ENCODE results near the gene WDR11. TPM values are rescaled to one million over a fixed set of nuclear protein-coding genes. Genes with fewer than 3 reads are reported as not detected.
A peak's percentile ranks its signal among the peaks of the same experiment; 100 is the strongest.
"Not testable (repeated sequence)": the region's sequence is repeated elsewhere in the genome, so short reads cannot be mapped to it uniquely, and the experiment has no call there.

WDR11 gene
- total and polyA plus RNA-seq, 9 donors: 22.0 to 31.5 (median 28.4) TPM

- Histone ChIP-seq H3K27me3 (ENCODE audit: control insufficient read depth, insufficient read depth, low read length) (no peaks in the 10 kb centered on the region), H3K4me1 (ENCODE audit: control insufficient read depth, insufficient read depth, low read length) (no peaks in the 10 kb centered on the region), H3K4me3 (ENCODE audit: low read length) (no peak overlapping the region), H3K36me3 (ENCODE audit: control insufficient read depth, insufficient read depth, low read length) (no peaks in the 10 kb centered on the region), H3K9me3 (replicated peaks; ENCODE audit: control insufficient read depth, low read depth, low read length) (peaks cover 15% of the 10 kb centered on the region), H3K27ac (ENCODE audit: low read length) (no peak overlapping the region)
- 79% methylated on average over 7 of the region's 9 CpGs for WGBS (ENCODE audit: insufficient coverage)
- no peak for DNase-seq
These were observed 66.5 kb downstream of the WDR11 start for GRCh38 chr10:120917521-120918250.

GRCh38 chr10:120923886-120924285 is 72.7 kb downstream of the WDR11 start:
- H3K4me1 ChIP-seq (ENCODE audit: control insufficient read depth, insufficient read depth, low read length); H3K4me3 ChIP-seq (ENCODE audit: low read length); DNase-seq; H3K27me3 ChIP-seq (ENCODE audit: control insufficient read depth, insufficient read depth, low read length); H3K36me3 ChIP-seq (ENCODE audit: control insufficient read depth, insufficient read depth, low read length); H3K27ac ChIP-seq (ENCODE audit: low read length); H3K9me3 ChIP-seq (replicated peaks; ENCODE audit: control insufficient read depth, low read depth, low read length): not testable (repeated sequence)
- WGBS (ENCODE audit: insufficient coverage): 88% methylated on average over 12 of the region's 29 CpGs

- Histone ChIP-seq H3K36me3 (ENCODE audit: control insufficient read depth, insufficient read depth, low read length) (no peaks in the 10 kb centered on the region), H3K4me1 (ENCODE audit: control insufficient read depth, insufficient read depth, low read length) (no peaks in the 10 kb centered on the region), H3K9me3 (replicated peaks; ENCODE audit: control insufficient read depth, low read depth, low read length) (no peaks in the 10 kb centered on the region), H3K27me3 (ENCODE audit: control insufficient read depth, insufficient read depth, low read length) (no peaks in the 10 kb centered on the region), H3K4me3 (ENCODE audit: low read length) (no peak overlapping the region), H3K27ac (ENCODE audit: low read length) (no peak overlapping the region)
- 61% methylated on average over 6 of the region's 6 CpGs for WGBS (ENCODE audit: insufficient coverage)
- DNase-seq: no peak
These were observed 75.4 kb downstream of the WDR11 start for GRCh38 chr10:120926611-120927010.

- Histone ChIP-seq H3K36me3 (ENCODE audit: control insufficient read depth, insufficient read depth, low read length) (no peaks in the 10 kb centered on the region), H3K9me3 (replicated peaks; ENCODE audit: control insufficient read depth, low read depth, low read length) (no peaks in the 10 kb centered on the region), H3K27ac (ENCODE audit: low read length) (no peak overlapping the region), H3K4me1 (ENCODE audit: control insufficient read depth, insufficient read depth, low read length) (no peaks in the 10 kb centered on the region), H3K4me3 (ENCODE audit: low read length) (no peak overlapping the region), H3K27me3 (ENCODE audit: control insufficient read depth, insufficient read depth, low read length) (no peaks in the 10 kb centered on the region)
- WGBS (ENCODE audit: insufficient coverage): 60% methylated on average over 3 of the region's 4 CpGs
- no peak for DNase-seq
These were observed 76.2 kb downstream of the WDR11 start for GRCh38 chr10:120927352-120927751.

GRCh38 chr10:120929166-120929565 is 78.0 kb downstream of the WDR11 start:
- Histone ChIP-seq H3K4me3 (ENCODE audit: low read length) (no peak overlapping the region), H3K36me3 (ENCODE audit: control insufficient read depth, insufficient read depth, low read length) (no peaks in the 10 kb centered on the region), H3K27me3 (ENCODE audit: control insufficient read depth, insufficient read depth, low read length) (no peaks in the 10 kb centered on the region), H3K27ac (ENCODE audit: low read length) (no peak overlapping the region), H3K9me3 (replicated peaks; ENCODE audit: control insufficient read depth, low read depth, low read length) (no peaks in the 10 kb centered on the region), H3K4me1 (ENCODE audit: control insufficient read depth, insufficient read depth, low read length) (no peaks in the 10 kb centered on the region)
- 72% methylated on average over 6 of the region's 7 CpGs for WGBS (ENCODE audit: insufficient coverage)
- no peak for DNase-seq

- Histone ChIP-seq H3K4me1 (ENCODE audit: control insufficient read depth, insufficient read depth, low read length) (no peaks in the 10 kb centered on the region), H3K9me3 (replicated peaks; ENCODE audit: control insufficient read depth, low read depth, low read length) (no peaks in the 10 kb centered on the region), H3K36me3 (ENCODE audit: control insufficient read depth, insufficient read depth, low read length) (no peaks in the 10 kb centered on the region), H3K27ac (ENCODE audit: low read length) (no peak overlapping the region), H3K27me3 (ENCODE audit: control insufficient read depth, insufficient read depth, low read length) (no peaks in the 10 kb centered on the region), H3K4me3 (ENCODE audit: low read length) (no peak overlapping the region)
- 21% methylated on average over 2 of the region's 3 CpGs for WGBS (ENCODE audit: insufficient coverage)
- peak; percentile 30 for DNase-seq
These were observed 80.3 kb downstream of the WDR11 start for GRCh38 chr10:120931423-120931822.

- Histone ChIP-seq H3K9me3 (replicated peaks; ENCODE audit: control insufficient read depth, low read depth, low read length) (no peaks in the 10 kb centered on the region), H3K4me1 (ENCODE audit: control insufficient read depth, insufficient read depth, low read length) (no peaks in the 10 kb centered on the region), H3K36me3 (ENCODE audit: control insufficient read depth, insufficient read depth, low read length) (no peaks in the 10 kb centered on the region), H3K27ac (ENCODE audit: low read length) (no peak overlapping the region), H3K27me3 (ENCODE audit: control insufficient read depth, insufficient read depth, low read length) (no peaks in the 10 kb centered on the region), H3K4me3 (ENCODE audit: low read length) (no peak overlapping the region)
- DNase-seq: no peak
- 70% methylated on average over 2 of the region's 4 CpGs for WGBS (ENCODE audit: insufficient coverage)
These were observed 80.8 kb downstream of the WDR11 start for GRCh38 chr10:120931999-120932398.

- 93% methylated on average over 2 of the region's 5 CpGs for WGBS (ENCODE audit: insufficient coverage)
- H3K27me3 ChIP-seq (ENCODE audit: control insufficient read depth, insufficient read depth, low read length): peaks cover 4% of the 10 kb centered on the region
These were observed 87.7 kb downstream of the WDR11 start for GRCh38 chr10:120938822-120939221.

GRCh38 chr10:120940299-120940900 is 89.2 kb downstream of the WDR11 start:
- WGBS (ENCODE audit: insufficient coverage): 33% methylated on average over 11 of the region's 13 CpGs
- no peak overlapping the region for H3K27ac ChIP-seq (ENCODE audit: low read length)
- DNase-seq: no peak
- H3K4me1 ChIP-seq (ENCODE audit: control insufficient read depth, insufficient read depth, low read length): no peaks in the 10 kb centered on the region
- no peak overlapping the region for H3K4me3 ChIP-seq (ENCODE audit: low read length)
- H3K27me3 ChIP-seq (ENCODE audit: control insufficient read depth, insufficient read depth, low read length): peaks cover 6% of the 10 kb centered on the region
- H3K9me3 ChIP-seq (replicated peaks; ENCODE audit: control insufficient read depth, low read depth, low read length): no peaks in the 10 kb centered on the region
- no peaks in the 10 kb centered on the region for H3K36me3 ChIP-seq (ENCODE audit: control insufficient read depth, insufficient read depth, low read length)

More at GRCh38 chr10:120938822-120939221, 87.7 kb downstream of the WDR11 start:
- H3K27ac ChIP-seq (ENCODE audit: low read length): no peak overlapping the region
- H3K36me3 ChIP-seq (ENCODE audit: control insufficient read depth, insufficient read depth, low read length): no peaks in the 10 kb centered on the region
- no peaks in the 10 kb centered on the region for H3K4me1 ChIP-seq (ENCODE audit: control insufficient read depth, insufficient read depth, low read length)
- no peak overlapping the region for H3K4me3 ChIP-seq (ENCODE audit: low read length)
- no peaks in the 10 kb centered on the region for H3K9me3 ChIP-seq (replicated peaks; ENCODE audit: control insufficient read depth, low read depth, low read length)
- no peak for DNase-seq

GRCh38 chr10:120941501-120941900 is 90.3 kb downstream of the WDR11 start:
- DNase-seq: no peak

More at GRCh38 chr10:120941501-120941900, 90.3 kb downstream of the WDR11 start:
- H3K4me3 ChIP-seq (ENCODE audit: low read length): no peak overlapping the region
- no CpG with 5 or more reads among the region's 5 CpGs for WGBS (ENCODE audit: insufficient coverage)
- no peaks in the 10 kb centered on the region for H3K4me1 ChIP-seq (ENCODE audit: control insufficient read depth, insufficient read depth, low read length)
- H3K27me3 ChIP-seq (ENCODE audit: control insufficient read depth, insufficient read depth, low read length): peaks cover 8% of the 10 kb centered on the region
- H3K9me3 ChIP-seq (replicated peaks; ENCODE audit: control insufficient read depth, low read depth, low read length): no peaks in the 10 kb centered on the region
- no peak overlapping the region for H3K27ac ChIP-seq (ENCODE audit: low read length)
- no peaks in the 10 kb centered on the region for H3K36me3 ChIP-seq (ENCODE audit: control insufficient read depth, insufficient read depth, low read length)

All from muscle of leg (tissue), 11 donors.